Activated B cell treated with CpG ODN at 0.5 μM for 24 hours (primary cell): Measurements from ENCODE around the gene MACROD2. TPM values are rescaled to one million over a fixed set of nuclear protein-coding genes. Genes with fewer than 3 reads are reported as not detected.

ENCODE experiments used
- ATAC-seq: fragments of 200-7000 bp; cut with Tn5 transposase; one replicate; pipeline ENCODE4 v1.10.0; 2021; ENCODE audit warnings: low read depth, mild to moderate bottlenecking, moderate library complexity
- CTCF ChIA-PET: fragments of 350-600 bp; sonication (Branson Sonifier 250); formaldehyde crosslinking; loops from one replicate; lab custom pipeline; 2021; ENCODE audit warnings: antibody characterized with exemption; lab: Charles Lee
- POLR2A ChIA-PET: fragments of 350-600 bp; sonication (Branson Sonifier 250); formaldehyde crosslinking; loops from one replicate; lab custom pipeline; 2021; ENCODE audit warnings: antibody characterized with exemption; lab: Charles Lee
- DNase-seq: peaks from one replicate; pipeline ENCODE4 v3.0.0; 2022
- H3K27ac Mint-ChIP-seq: one replicate; pipeline ENCODE4 v1.8.0; 2020; ENCODE audit warnings: mixed read lengths
- H3K27me3 Mint-ChIP-seq: one replicate; pipeline ENCODE4 v1.8.0; 2021; ENCODE audit warnings: mixed read lengths
- H3K36me3 Mint-ChIP-seq: one replicate; pipeline ENCODE4 v1.8.0; 2021; ENCODE audit warnings: low read depth, mixed read lengths
- H3K4me1 Mint-ChIP-seq: one replicate; pipeline ENCODE4 v1.8.0; 2021; ENCODE audit warnings: mixed read lengths
- H3K4me3 Mint-ChIP-seq: one replicate; pipeline ENCODE4 v1.8.0; 2020; ENCODE audit warnings: mild to moderate bottlenecking, mixed read lengths
- H3K9me3 Mint-ChIP-seq: one replicate; pipeline ENCODE4 v1.8.0; 2020; ENCODE audit warnings: mixed read lengths
- CTCF ChIP-seq: fragments of 200-600 bp; IDR thresholded peaks from one replicate; pipeline ENCODE4 v1.8.0; 2022; ENCODE audit warnings: antibody characterized with exemption, mild to moderate bottlenecking
- intact Hi-C: fragments of 100-400 bp; cut with micrococcal nuclease; formaldehyde crosslinking; loops from one replicate; pipeline ENCODE4 v1.15.1; 2024
- total RNA-seq: library from RNA; stranded (reverse); gene quantifications from 2 replicates; pipeline ENCODE4 v1.2.3, GENCODE V29; 2022

Gene MACROD2
- total RNA-seq, 1 donor from 2014 or later: 55.1 TPM

- H3K4me3 Mint-ChIP-seq: no peak overlapping the region
- intact Hi-C loops: no loop called here
- no peak for ATAC-seq
- H3K27me3 Mint-ChIP-seq: no peaks in the 10 kb centered on the region
- POLR2A ChIA-PET: no interaction called here
- H3K27ac Mint-ChIP-seq: no peak overlapping the region
- no peak for TF ChIP-seq CTCF
- CTCF ChIA-PET: no interaction called here
- no peaks in the 10 kb centered on the region for H3K4me1 Mint-ChIP-seq
- H3K36me3 Mint-ChIP-seq: no peaks in the 10 kb centered on the region
- DNase-seq: no peak
- no peaks in the 10 kb centered on the region for H3K9me3 Mint-ChIP-seq
Observed at GRCh38 chr20:14494355-14494754, 499.0 kb downstream of the MACROD2 start.

GRCh38 chr20:14495066-14495465 lies 499.8 kb downstream of the MACROD2 start:
- no peaks in the 10 kb centered on the region for H3K36me3 Mint-ChIP-seq
- TF ChIP-seq CTCF: no peak
- DNase-seq (no peak), ATAC-seq (no peak)
- POLR2A ChIA-PET: no interaction called here
- no peaks in the 10 kb centered on the region for H3K27me3 Mint-ChIP-seq
- no peaks in the 10 kb centered on the region for H3K9me3 Mint-ChIP-seq
- CTCF ChIA-PET: no interaction called here
- H3K27ac Mint-ChIP-seq: no peak overlapping the region
- intact Hi-C loops: no loop called here
- H3K4me1 Mint-ChIP-seq: no peaks in the 10 kb centered on the region
- H3K4me3 Mint-ChIP-seq: no peak overlapping the region

GRCh38 chr20:14497004-14497403 lies 501.7 kb downstream of the MACROD2 start:
- no peaks in the 10 kb centered on the region for H3K4me1 Mint-ChIP-seq
- no peak overlapping the region for H3K4me3 Mint-ChIP-seq
- DNase-seq (no peak), ATAC-seq (no peak)
- no peaks in the 10 kb centered on the region for H3K27me3 Mint-ChIP-seq
- TF ChIP-seq CTCF: no peak
- H3K27ac Mint-ChIP-seq: no peak overlapping the region
- ChIA-PET POLR2A (no interaction called here), CTCF (no interaction called here)
- H3K9me3 Mint-ChIP-seq: no peaks in the 10 kb centered on the region
- intact Hi-C loops: no loop called here
- H3K36me3 Mint-ChIP-seq: no peaks in the 10 kb centered on the region

- Mint-ChIP-seq H3K4me3 (no peak overlapping the region), H3K36me3 (no peaks in the 10 kb centered on the region), H3K27me3 (no peaks in the 10 kb centered on the region), H3K4me1 (no peaks in the 10 kb centered on the region), H3K9me3 (no peaks in the 10 kb centered on the region), H3K27ac (no peak overlapping the region)
- ATAC-seq: no peak
- ChIA-PET CTCF (no interaction called here), POLR2A (no interaction called here)
- DNase-seq: no peak
- no peak for TF ChIP-seq CTCF
- intact Hi-C loops: no loop called here
Observed at GRCh38 chr20:14498772-14499171, 503.5 kb downstream of the MACROD2 start.

GRCh38 chr20:14505476-14505875 lies 510.2 kb downstream of the MACROD2 start:
- TF ChIP-seq CTCF: no peak
- intact Hi-C loops: no loop called here
- DNase-seq: no peak
- no peak for ATAC-seq
- H3K27ac Mint-ChIP-seq: no peak overlapping the region
- H3K4me1 Mint-ChIP-seq: no peaks in the 10 kb centered on the region
- H3K27me3 Mint-ChIP-seq: no peaks in the 10 kb centered on the region
- no peaks in the 10 kb centered on the region for H3K36me3 Mint-ChIP-seq
- no peak overlapping the region for H3K4me3 Mint-ChIP-seq
- no peaks in the 10 kb centered on the region for H3K9me3 Mint-ChIP-seq
- POLR2A ChIA-PET: no interaction called here
- CTCF ChIA-PET: no interaction called here
